Keratinocyte (primary cell): Measurements from ENCODE around the gene TUBB4B. TPM values are rescaled to one million over a fixed set of nuclear protein-coding genes. Genes with fewer than 3 reads are reported as not detected.

Experiments
- DNase-seq: peaks from one replicate; pipeline ENCODE4 v3.0.0-alpha.2; 2011; ENCODE audit warnings: low read depth, missing footprints, low spot score
- FAIRE-seq: peaks from 2 replicates; lab custom pipeline; 2011; peaks lifted over from hg19 to GRCh38; lab: Jason Lieb, UNC
- H2AFZ ChIP-seq: 2 replicates; pipeline ENCODE4 v1.6.0; 2012; ENCODE audit warnings: low read length, control low read depth, inconsistent platforms; ENCODE audit not compliant: control insufficient read depth
- H3K27ac ChIP-seq: 2 replicates; pipeline ENCODE4 v1.5.1; 2011; ENCODE audit warnings: low read length; ENCODE audit not compliant: control insufficient read depth, insufficient read depth
- H3K27me3 ChIP-seq: 3 replicates; pipeline ENCODE4 v1.6.0; 2011; ENCODE audit warnings: low read length; ENCODE audit not compliant: control insufficient read depth, insufficient read depth; ENCODE audit errors: extremely low read depth
- H3K36me3 ChIP-seq, 2 experiments: 2 replicates in 1 of 2; 3 replicates in 1 of 2; pipeline ENCODE4 v1.5.1; 2011; ENCODE audit warnings: low read length in 2 of 2, mild to moderate bottlenecking in 1 of 2; ENCODE audit not compliant: control insufficient read depth in 2 of 2, insufficient read depth in 2 of 2; ENCODE audit errors: extremely low read depth in 1 of 2
- H3K4me1 ChIP-seq: 3 replicates; pipeline ENCODE4 v1.5.1; 2011; ENCODE audit warnings: low read length; ENCODE audit not compliant: control insufficient read depth, insufficient read depth; ENCODE audit errors: extremely low read depth
- H3K4me2 ChIP-seq: 3 replicates; pipeline ENCODE4 v1.6.0; 2011; ENCODE audit warnings: low read depth, low read length; ENCODE audit not compliant: control insufficient read depth, insufficient read depth; ENCODE audit errors: extremely low read depth
- H3K4me3 ChIP-seq, 3 experiments: fragments of 200-600 bp in 1 of 3; sonication (generic) in 1 of 3; 2 replicates in 2 of 3; 3 replicates in 1 of 3; pipeline ENCODE4 v1.5.1; 2011 to 2016; ENCODE audit warnings: low read length in 3 of 3, mild to moderate bottlenecking in 3 of 3, control low read depth in 2 of 3, inconsistent platforms in 1 of 3, low read depth in 1 of 3, mixed read lengths in 1 of 3, mixed run types in 1 of 3, moderate library complexity in 1 of 3; ENCODE audit not compliant: control insufficient read depth in 2 of 3, insufficient read depth in 2 of 3; ENCODE audit errors: extremely low read depth in 1 of 3
- H3K79me2 ChIP-seq: 2 replicates; pipeline ENCODE4 v1.6.0; 2012; ENCODE audit warnings: low read length; ENCODE audit not compliant: control insufficient read depth, insufficient read depth
- H3K9ac ChIP-seq: 3 replicates; pipeline ENCODE4 v1.6.0; 2011; ENCODE audit warnings: low read length; ENCODE audit not compliant: control insufficient read depth, insufficient read depth; ENCODE audit errors: extremely low read depth
- H3K9me1 ChIP-seq: 3 replicates; pipeline ENCODE4 v1.6.0; 2011; ENCODE audit warnings: low read length; ENCODE audit not compliant: control insufficient read depth, insufficient read depth; ENCODE audit errors: extremely low read depth
- H3K9me3 ChIP-seq: 2 replicates; pipeline ENCODE4 v1.5.1; 2012; ENCODE audit warnings: low read depth, low read length; ENCODE audit not compliant: control insufficient read depth
- H4K20me1 ChIP-seq: 3 replicates; pipeline ENCODE4 v1.6.0; 2011; ENCODE audit warnings: low read length; ENCODE audit not compliant: control insufficient read depth, insufficient read depth; ENCODE audit errors: extremely low read depth
- CTCF ChIP-seq, 3 experiments: IDR thresholded peaks in 1 of 3; conservative IDR thresholded peaks in 1 of 3; optimal IDR thresholded peaks in 1 of 3; 2 replicates in 2 of 3; 3 replicates in 1 of 3; pipeline versions ENCODE3 to v1.5.1; 2011; ENCODE audit warnings: low read length in 3 of 3, mild to moderate bottlenecking in 3 of 3, moderate library complexity in 2 of 3, control low read depth in 1 of 3, inconsistent platforms in 1 of 3; ENCODE audit not compliant: insufficient read depth in 2 of 3; ENCODE audit errors: extremely low read depth in 1 of 3
- EZH2 ChIP-seq: IDR thresholded peaks from one replicate; pipeline ENCODE4 v1.6.1; 2012; ENCODE audit warnings: inconsistent platforms, mild to moderate bottlenecking, low read length, moderate library complexity
- dilution Hi-C: fragments of 300-500 bp; cut with MboI; formaldehyde crosslinking; loops from one replicate; pipeline ENCODE4 v1.7.0; 2020; ENCODE audit warnings: low sequenced_read_pairs; ENCODE audit not compliant: extremely low pct_ligation_motif_present
- polyA plus RNA-seq, 5 experiments: library from polyadenylated mRNA; depleted of rRNA in 3 of 5; stranded (reverse) in 3 of 5; stranded (forward) in 1 of 5; unstranded in 1 of 5; fragments of >200 nt; gene quantifications; 1 replicate in 1 of 5; 2 replicates in 3 of 5; 3 replicates in 1 of 5; pipeline versions ENCODE4 v1.2.1 to v1.2.3, GENCODE V29; 2011 to 2012; ENCODE audit warnings: missing spikeins in 2 of 5, low read depth in 1 of 5, low replicate concordance in 1 of 5

Gene TUBB4B
- polyA plus RNA-seq, 1 donor (not counting 4 experiments of a cell fraction or from before 2014, with no cell fraction given) = 440 TPM

- TF ChIP-seq CTCF (optimal IDR thresholded peaks at IDR 0.05 in 1 of 3, IDR thresholded peaks at IDR 0.05 in 1 of 3, conservative IDR thresholded peaks at IDR 0.05 in 1 of 3; ENCODE audit: extremely low read depth in 1 of 3, insufficient read depth in 2 of 3, low read length in 3 of 3) (no peak), EZH2 (no peak)
- H3K9me3 ChIP-seq = no peaks in the 10 kb centered on the region
- peaks cover 11% of the 10 kb centered on the region for H4K20me1 ChIP-seq
- no peak for DNase-seq
- H3K4me3 ChIP-seq = no peak overlapping the region
- H3K27ac ChIP-seq = peak overlapping the region; percentile 22
- peak; percentile 66 for FAIRE-seq
- peaks cover 7% of the 10 kb centered on the region for H3K79me2 ChIP-seq
- peaks cover 13 to 24% of the 10 kb centered on the region in 2 experiments for H3K36me3 ChIP-seq
- H3K4me1 ChIP-seq = peaks cover 27% of the 10 kb centered on the region
- H3K9me1 ChIP-seq = no peaks in the 10 kb centered on the region
- peak overlapping the region; percentile 23 for H3K9ac ChIP-seq
- H3K4me2 ChIP-seq = peak overlapping the region; percentile 36
- H3K27me3 ChIP-seq = no peaks in the 10 kb centered on the region
- dilution Hi-C loops = no loop called here
- H2AFZ ChIP-seq = no peak overlapping the region
Observed at GRCh38 chr9:137273611-137274320, 32.7 kb downstream of the TUBB4B start.

GRCh38 chr9:137275203-137275587 lies 34.1 kb downstream of the TUBB4B start:
- no peak for DNase-seq
- no peak overlapping the region for H3K9ac ChIP-seq
- FAIRE-seq = no peak
- H3K9me1 ChIP-seq = no peaks in the 10 kb centered on the region
- no peaks in the 10 kb centered on the region for H3K9me3 ChIP-seq
- no peaks in the 10 kb centered on the region for H3K27me3 ChIP-seq
- dilution Hi-C loops = no loop called here
- no peak overlapping the region for H3K4me2 ChIP-seq
- no peak overlapping the region for H3K27ac ChIP-seq
- H4K20me1 ChIP-seq = peaks cover 6% of the 10 kb centered on the region
- H2AFZ ChIP-seq = no peak overlapping the region
- H3K79me2 ChIP-seq = peaks cover 18% of the 10 kb centered on the region
- H3K4me3 ChIP-seq = no peak overlapping the region
- TF ChIP-seq CTCF (optimal IDR thresholded peaks at IDR 0.05 in 1 of 3, IDR thresholded peaks at IDR 0.05 in 1 of 3, conservative IDR thresholded peaks at IDR 0.05 in 1 of 3; ENCODE audit: extremely low read depth in 1 of 3, insufficient read depth in 2 of 3, low read length in 3 of 3) (no peak), EZH2 (no peak)
- peaks cover 14 to 21% of the 10 kb centered on the region in 2 experiments for H3K36me3 ChIP-seq
- peaks cover 27% of the 10 kb centered on the region for H3K4me1 ChIP-seq
